ENCODE data around the gene ABCA9.

DNA sequence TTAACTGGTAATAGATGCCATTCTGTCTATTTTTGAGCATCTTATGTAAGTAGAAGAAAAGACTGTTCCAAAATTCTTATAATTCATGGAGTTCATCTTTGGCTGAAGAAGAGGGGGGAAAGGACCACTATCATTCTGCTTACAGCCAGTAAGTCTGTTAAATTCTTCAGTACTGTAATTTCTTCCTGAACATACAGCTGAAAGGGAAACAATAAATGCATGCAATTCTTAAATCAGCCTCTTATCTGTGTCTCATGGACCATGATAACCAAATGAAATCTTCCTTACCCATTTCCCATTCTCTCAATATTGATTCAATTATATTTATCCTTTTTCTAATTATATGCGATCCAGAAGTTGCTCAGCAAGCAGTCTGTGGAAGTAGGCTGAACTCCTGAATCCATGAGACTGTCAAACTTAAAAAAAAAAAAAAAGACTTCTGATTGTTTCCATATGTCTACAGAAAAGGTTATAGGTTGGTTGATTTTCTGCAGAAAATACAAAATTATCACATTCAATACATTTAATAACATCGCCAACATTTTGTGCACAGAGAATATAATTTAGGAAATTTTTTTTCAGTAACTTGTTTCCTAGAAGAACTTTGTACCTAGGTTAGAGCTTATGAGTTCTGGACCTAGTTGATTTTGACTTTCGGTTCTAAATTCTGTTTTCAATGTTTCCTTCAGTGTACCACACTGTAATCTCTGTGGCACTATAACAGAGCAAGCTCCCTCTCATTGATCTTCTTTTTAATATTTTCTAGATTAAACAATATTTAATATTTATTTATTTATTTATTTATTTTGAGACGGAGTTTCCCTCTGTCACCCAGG lies 1.2 kb upstream of the ABCA9 start:
- TF ChIP-seq POLR2A (IDR thresholded peaks at IDR 0.05; ENCODE audit: low read depth, low read length) = no peak
- TF ChIP-seq TAF1 (IDR thresholded peaks at IDR 0.05; ENCODE audit: borderline replicate concordance, low read depth, low read length) = no peak
- no peak for TF ChIP-seq POLR2AphosphoS5 (IDR thresholded peaks at IDR 0.05; ENCODE audit: low read depth, low read length)

Measured in GM12892 (cell line).